Measurements from ENCODE around the gene NEK10.

The NEK10 gene

GRCh38 chr3:27278383-27279055 lies 90.7 kb downstream of the NEK10 start:
- Histone ChIP-seq H3K9ac (no peak overlapping the region), H3K79me2 (ENCODE audit: insufficient read depth, low read depth) (no peaks in the 10 kb centered on the region), H3K4me1 (ENCODE audit: low read depth, poor library complexity, severe bottlenecking) (no peaks in the 10 kb centered on the region), H3K4me2 (no peak overlapping the region), H4K20me1 (ENCODE audit: insufficient read depth) (no peaks in the 10 kb centered on the region), H3K36me3 (ENCODE audit: insufficient read depth) (no peaks in the 10 kb centered on the region), H3K4me3 (IDR thresholded peaks at IDR 0.05; ENCODE audit: insufficient read depth, low read depth, low read length) (no peak overlapping the region), H3K27ac (no peak overlapping the region), H2AFZ (ENCODE audit: low read depth) (no peak overlapping the region), H3K27me3 (ENCODE audit: insufficient read depth, low read depth) (no peaks in the 10 kb centered on the region)
- TF ChIP-seq CTCF (conservative IDR thresholded peaks at IDR 0.05; ENCODE audit: low read depth, low read length), result no peak

GRCh38 chr3:27275441-27275990 lies 93.7 kb downstream of the NEK10 start:
- Histone ChIP-seq H3K27me3 (ENCODE audit: insufficient read depth, low read depth) (no peaks in the 10 kb centered on the region), H3K4me3 (IDR thresholded peaks at IDR 0.05; ENCODE audit: insufficient read depth, low read depth, low read length) (no peak overlapping the region), H3K4me1 (ENCODE audit: low read depth, poor library complexity, severe bottlenecking) (no peaks in the 10 kb centered on the region), H3K9ac (no peak overlapping the region), H2AFZ (ENCODE audit: low read depth) (no peak overlapping the region), H3K36me3 (ENCODE audit: insufficient read depth) (no peaks in the 10 kb centered on the region), H3K79me2 (ENCODE audit: insufficient read depth, low read depth) (no peaks in the 10 kb centered on the region), H3K27ac (no peak overlapping the region), H4K20me1 (ENCODE audit: insufficient read depth) (no peaks in the 10 kb centered on the region), H3K4me2 (no peak overlapping the region)
- TF ChIP-seq CTCF (conservative IDR thresholded peaks at IDR 0.05; ENCODE audit: low read depth, low read length), result no peak

GRCh38 chr3:27271890-27272289 lies 97.3 kb downstream of the NEK10 start:
- Histone ChIP-seq H3K27ac (no peak overlapping the region), H3K9ac (no peak overlapping the region), H2AFZ (ENCODE audit: low read depth) (no peak overlapping the region), H4K20me1 (ENCODE audit: insufficient read depth) (no peaks in the 10 kb centered on the region), H3K79me2 (ENCODE audit: insufficient read depth, low read depth) (no peaks in the 10 kb centered on the region), H3K4me1 (ENCODE audit: low read depth, poor library complexity, severe bottlenecking) (no peaks in the 10 kb centered on the region), H3K4me2 (no peak overlapping the region), H3K27me3 (ENCODE audit: insufficient read depth, low read depth) (no peaks in the 10 kb centered on the region), H3K4me3 (IDR thresholded peaks at IDR 0.05; ENCODE audit: insufficient read depth, low read depth, low read length) (no peak overlapping the region), H3K36me3 (ENCODE audit: insufficient read depth) (no peaks in the 10 kb centered on the region)
- no peak for TF ChIP-seq CTCF (conservative IDR thresholded peaks at IDR 0.05; ENCODE audit: low read depth, low read length)

- no peaks in the 10 kb centered on the region for H3K79me2 ChIP-seq (ENCODE audit: insufficient read depth, low read depth)
- TF ChIP-seq CTCF (conservative IDR thresholded peaks at IDR 0.05; ENCODE audit: low read depth, low read length), result no peak
These were observed 114.3 kb downstream of the NEK10 start for GRCh38 chr3:27254896-27255295.

More at GRCh38 chr3:27254896-27255295, 114.3 kb downstream of the NEK10 start:
- no peaks in the 10 kb centered on the region for H3K27me3 ChIP-seq (ENCODE audit: insufficient read depth, low read depth)
- no peak overlapping the region for H2AFZ ChIP-seq (ENCODE audit: low read depth)
- no peak overlapping the region for H3K27ac ChIP-seq
- no peaks in the 10 kb centered on the region for H4K20me1 ChIP-seq (ENCODE audit: insufficient read depth)
- no peaks in the 10 kb centered on the region for H3K4me1 ChIP-seq (ENCODE audit: low read depth, poor library complexity, severe bottlenecking)
- H3K9ac ChIP-seq, result no peak overlapping the region
- no peaks in the 10 kb centered on the region for H3K36me3 ChIP-seq (ENCODE audit: insufficient read depth)
- H3K4me3 ChIP-seq (IDR thresholded peaks at IDR 0.05; ENCODE audit: insufficient read depth, low read depth, low read length), result no peak overlapping the region
- H3K4me2 ChIP-seq, result no peak overlapping the region
